Peyer's patch (tissue), 4 donors: ENCODE results near the gene CHRM4. TPM values are rescaled to one million over a fixed set of nuclear protein-coding genes. Genes with fewer than 3 reads are reported as not detected.

Experiments
- DNase-seq, 3 donors: peaks; one replicate each; pipeline ENCODE4 v3.0.0-alpha.2; 2017 to 2019
- H3K27ac ChIP-seq, 4 donors: fragments of 200-600 bp; sonication (generic); one replicate each; pipeline ENCODE4 v1.5.1; 2016 to 2019
- H3K27me3 ChIP-seq, 2 donors: fragments of 200-600 bp; sonication (generic); one replicate each; pipeline ENCODE4 v1.5.1; 2019
- H3K36me3 ChIP-seq, 3 donors: fragments of 200-600 bp; sonication (generic); one replicate each; pipeline ENCODE4 v1.5.1; 2016 to 2019
- H3K4me1 ChIP-seq, 4 donors: fragments of 200-600 bp; sonication (generic); one replicate each; pipeline ENCODE4 v1.5.1; 2016 to 2019
- H3K4me3 ChIP-seq, 4 donors: fragments of 200-600 bp; sonication (generic); 1 replicate in 3 of 4; 2 replicates in 1 of 4; pipeline ENCODE4 v1.5.1; 2016 to 2019; ENCODE audit warnings: mild to moderate bottlenecking in 1 of 4
- H3K9me3 ChIP-seq, 4 donors: fragments of 200-600 bp; sonication (generic); one replicate each; pipeline ENCODE4 v1.5.1; 2016 to 2019; ENCODE audit warnings: mild to moderate bottlenecking in 1 of 4
- CTCF ChIP-seq, 6 experiments: fragments of 450-650 bp in 4 of 6; fragments of 200-600 bp in 2 of 6; sonication (generic) in 1 of 6; IDR thresholded peaks; one replicate each; pipeline ENCODE4 v1.5.1; 2017 to 2019; ENCODE audit warnings: antibody characterized with exemption in 6 of 6, mild to moderate bottlenecking in 3 of 6, moderate library complexity in 1 of 6
- POLR2A ChIP-seq, 2 donors: fragments of 450-650 bp; IDR thresholded peaks; one replicate each; pipeline ENCODE4 v1.5.1; 2017; ENCODE audit warnings: antibody characterized with exemption in 2 of 2, mild to moderate bottlenecking in 2 of 2, moderate library complexity in 2 of 2
- total RNA-seq, 4 donors: library from RNA; depleted of rRNA; stranded (reverse); fragments of >200 nt; gene quantifications; one replicate each; pipeline ENCODE4 v1.1.0, GENCODE V29; 2016

Gene CHRM4
- total RNA-seq, 4 donors from 2014 or later, result 11.5 to 16.5 (median 13.0) TPM

DNA sequence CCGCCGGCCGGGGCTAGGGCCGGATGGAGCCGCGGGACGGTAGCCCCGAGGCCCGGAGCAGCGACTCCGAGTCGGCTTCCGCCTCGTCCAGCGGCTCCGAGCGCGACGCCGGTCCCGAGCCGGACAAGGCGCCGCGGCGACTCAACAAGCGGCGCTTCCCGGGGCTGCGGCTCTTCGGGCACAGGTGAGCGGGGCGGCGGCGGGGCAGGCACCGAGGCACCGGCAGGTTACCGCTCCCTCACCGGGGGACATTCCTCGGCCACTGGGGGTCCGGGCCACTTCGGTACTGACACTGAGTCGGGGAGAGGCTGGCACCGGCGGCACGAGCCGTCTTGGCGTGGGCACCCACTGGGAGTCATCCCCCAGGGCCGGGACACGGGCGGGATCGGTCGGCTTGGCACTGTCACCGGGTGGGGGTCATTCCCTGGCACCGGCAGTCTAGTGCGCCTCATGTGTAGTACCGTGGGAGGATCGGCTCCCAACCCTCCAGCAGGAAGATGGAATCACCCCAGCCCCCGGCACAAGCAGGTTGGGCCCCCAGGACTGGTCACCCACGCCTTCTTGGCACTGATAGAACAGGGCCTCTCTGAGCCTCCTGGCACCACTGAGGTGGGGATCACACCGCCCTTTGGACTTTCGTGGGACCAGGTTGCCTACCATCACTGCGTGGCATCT lies 43.8 kb downstream of the CHRM4 start:
- TF ChIP-seq POLR2A (IDR thresholded peaks at IDR 0.05), result no peak
- no peak for TF ChIP-seq CTCF (IDR thresholded peaks at IDR 0.05)
- peaks cover 3 to 60% (median 23%) of the 10 kb centered on the region in 4 donors for H3K4me1 ChIP-seq
- peak in 1 of 3 donors; percentile 66 for DNase-seq
- H3K36me3 ChIP-seq, result no peaks in the 10 kb centered on the region
- H3K27ac ChIP-seq, result peak overlapping the region; percentile 79 to 85 (median 82)
- no peaks in the 10 kb centered on the region for H3K9me3 ChIP-seq
- no peaks in the 10 kb centered on the region for H3K27me3 ChIP-seq
- peak overlapping the region; percentile 74 to 95 (median 84) for H3K4me3 ChIP-seq

- Histone ChIP-seq H3K4me1 (peaks cover 3 to 53% (median 22%) of the 10 kb centered on the region in 4 donors), H3K4me3 (peak within 1 kb of the TSS; percentile 74 to 95 (median 84)), H3K36me3 (no peaks in the 10 kb centered on the region), H3K27me3 (no peaks in the 10 kb centered on the region), H3K27ac (peak within 1 kb of the TSS; percentile 79 to 85 (median 82)), H3K9me3 (no peaks in the 10 kb centered on the region)
- TF ChIP-seq CTCF (IDR thresholded peaks at IDR 0.05) (peak; percentile 71 to 100 (median 98)), POLR2A (IDR thresholded peaks at IDR 0.05) (peak in 1 of 2 donors; percentile 80)
- peak; percentile 81 to 94 (median 93) for DNase-seq
Measured at GRCh38 chr11:46346886-46347636, 44.5 kb downstream of the CHRM4 start, which contains the start of gene DGKZ. Gene DGKZ (plus strand): TSS chr11:46347463. CDS start chr11:46347660, 197 bp downstream.

DNA sequence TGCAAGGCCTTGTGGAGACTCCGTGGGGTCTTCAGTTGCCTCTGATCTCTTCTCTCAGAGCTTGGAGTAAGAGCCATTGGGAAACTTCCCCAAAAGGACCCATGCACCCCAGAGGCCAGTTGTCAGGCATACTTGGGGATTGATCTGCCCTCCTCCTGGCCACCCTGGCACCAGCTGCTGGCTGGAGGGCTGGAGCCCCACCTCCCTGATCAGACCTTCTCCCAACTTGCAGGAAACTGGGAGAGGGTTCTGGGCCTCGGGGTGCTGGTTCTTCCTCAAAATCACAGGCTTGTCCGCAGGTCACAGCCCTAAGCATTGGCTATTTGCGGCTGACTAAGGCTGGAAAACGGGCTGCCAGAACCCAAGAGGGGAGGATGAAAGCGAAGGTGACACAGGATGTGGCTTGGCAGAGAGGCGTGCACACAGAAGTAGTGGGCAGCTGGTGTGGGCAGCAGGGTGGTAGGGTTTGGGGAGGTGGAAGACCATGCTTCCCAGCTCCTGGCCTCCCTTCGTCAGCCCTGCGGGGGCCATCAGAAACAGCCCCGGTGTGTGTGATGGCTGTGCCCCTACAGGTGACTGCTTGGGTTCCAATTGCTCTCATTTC lies 45.6 kb downstream of the CHRM4 start:
- no peak for TF ChIP-seq CTCF (IDR thresholded peaks at IDR 0.05)
- no peak for TF ChIP-seq POLR2A (IDR thresholded peaks at IDR 0.05)
- peak in 1 of 3 donors; percentile 43 for DNase-seq
- Histone ChIP-seq H3K27ac (peak overlapping the region in 3 of 4 donors; percentile 55 to 67 (median 59)), H3K36me3 (no peaks in the 10 kb centered on the region), H3K4me1 (peaks cover 0 to 42% (median 18%) of the 10 kb centered on the region in 4 donors), H3K27me3 (no peaks in the 10 kb centered on the region), H3K9me3 (no peaks in the 10 kb centered on the region), H3K4me3 (peak overlapping the region; percentile 20 to 87 (median 60))

- Histone ChIP-seq H3K4me3 (peak overlapping the region; percentile 20 to 87 (median 60)), H3K9me3 (no peaks in the 10 kb centered on the region), H3K36me3 (no peaks in the 10 kb centered on the region), H3K4me1 (peaks cover 0 to 36% (median 18%) of the 10 kb centered on the region in 4 donors), H3K27me3 (no peaks in the 10 kb centered on the region), H3K27ac (peak overlapping the region; percentile 9 to 67 (median 57))
- TF ChIP-seq POLR2A (IDR thresholded peaks at IDR 0.05) (no peak), CTCF (IDR thresholded peaks at IDR 0.05) (no peak)
- peak in 2 of 3 donors; percentile 69 to 74 for DNase-seq
Measured at GRCh38 chr11:46345131-46345597, 46.4 kb downstream of the CHRM4 start.

- no peak for DNase-seq
- Histone ChIP-seq H3K27ac (no peak overlapping the region), H3K27me3 (no peaks in the 10 kb centered on the region), H3K4me1 (peaks cover 0 to 19% (median 14%) of the 10 kb centered on the region in 4 donors), H3K4me3 (no peak overlapping the region), H3K9me3 (no peaks in the 10 kb centered on the region), H3K36me3 (no peaks in the 10 kb centered on the region)
- TF ChIP-seq POLR2A (IDR thresholded peaks at IDR 0.05) (no peak), CTCF (IDR thresholded peaks at IDR 0.05) (no peak)
Measured at GRCh38 chr11:46343520-46343919, 48.1 kb downstream of the CHRM4 start.
